ENCODE data around the gene SLC37A1. TPM values are rescaled to one million over a fixed set of nuclear protein-coding genes. Genes with fewer than 3 reads are reported as not detected.

Gene SLC37A1
- total and polyA plus RNA-seq, 4 donors: 2.0 to 7.2 (median 4.3) TPM

- TF ChIP-seq, protein P1, sequence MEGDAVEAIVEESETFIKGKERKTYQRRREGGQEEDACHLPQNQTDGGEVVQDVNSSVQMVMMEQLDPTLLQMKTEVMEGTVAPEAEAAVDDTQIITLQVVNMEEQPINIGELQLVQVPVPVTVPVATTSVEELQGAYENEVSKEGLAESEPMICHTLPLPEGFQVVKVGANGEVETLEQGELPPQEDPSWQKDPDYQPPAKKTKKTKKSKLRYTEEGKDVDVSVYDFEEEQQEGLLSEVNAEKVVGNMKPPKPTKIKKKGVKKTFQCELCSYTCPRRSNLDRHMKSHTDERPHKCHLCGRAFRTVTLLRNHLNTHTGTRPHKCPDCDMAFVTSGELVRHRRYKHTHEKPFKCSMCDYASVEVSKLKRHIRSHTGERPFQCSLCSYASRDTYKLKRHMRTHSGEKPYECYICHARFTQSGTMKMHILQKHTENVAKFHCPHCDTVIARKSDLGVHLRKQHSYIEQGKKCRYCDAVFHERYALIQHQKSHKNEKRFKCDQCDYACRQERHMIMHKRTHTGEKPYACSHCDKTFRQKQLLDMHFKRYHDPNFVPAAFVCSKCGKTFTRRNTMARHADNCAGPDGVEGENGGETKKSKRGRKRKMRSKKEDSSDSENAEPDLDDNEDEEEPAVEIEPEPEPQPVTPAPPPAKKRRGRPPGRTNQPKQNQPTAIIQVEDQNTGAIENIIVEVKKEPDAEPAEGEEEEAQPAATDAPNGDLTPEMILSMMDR (IDR thresholded peaks at IDR 0.05; ENCODE audit: low read depth, low read length, missing input control): no peak
- TF ChIP-seq REST (IDR thresholded peaks at IDR 0.05) (no peak), YY1 (IDR thresholded peaks at IDR 0.05) (no peak), FOXA2 (IDR thresholded peaks at IDR 0.05) (no peak), SP1 (IDR thresholded peaks at IDR 0.05) (no peak), GABPA (IDR thresholded peaks at IDR 0.05 in 1 of 2, conservative IDR thresholded peaks at IDR 0.05 in 1 of 2) (no peak), HNF4G (IDR thresholded peaks at IDR 0.05) (no peak), EGR1 (IDR thresholded peaks at IDR 0.05; ENCODE audit: low read depth in 2 of 2) (no peak), RAD21 (IDR thresholded peaks at IDR 0.05) (no peak), HNF4A (conservative IDR thresholded peaks at IDR 0.05) (no peak), TAF1 (conservative IDR thresholded peaks at IDR 0.05) (no peak), FOXA1 (IDR thresholded peaks at IDR 0.05) (no peak)
- TF ChIP-seq, protein P2, sequence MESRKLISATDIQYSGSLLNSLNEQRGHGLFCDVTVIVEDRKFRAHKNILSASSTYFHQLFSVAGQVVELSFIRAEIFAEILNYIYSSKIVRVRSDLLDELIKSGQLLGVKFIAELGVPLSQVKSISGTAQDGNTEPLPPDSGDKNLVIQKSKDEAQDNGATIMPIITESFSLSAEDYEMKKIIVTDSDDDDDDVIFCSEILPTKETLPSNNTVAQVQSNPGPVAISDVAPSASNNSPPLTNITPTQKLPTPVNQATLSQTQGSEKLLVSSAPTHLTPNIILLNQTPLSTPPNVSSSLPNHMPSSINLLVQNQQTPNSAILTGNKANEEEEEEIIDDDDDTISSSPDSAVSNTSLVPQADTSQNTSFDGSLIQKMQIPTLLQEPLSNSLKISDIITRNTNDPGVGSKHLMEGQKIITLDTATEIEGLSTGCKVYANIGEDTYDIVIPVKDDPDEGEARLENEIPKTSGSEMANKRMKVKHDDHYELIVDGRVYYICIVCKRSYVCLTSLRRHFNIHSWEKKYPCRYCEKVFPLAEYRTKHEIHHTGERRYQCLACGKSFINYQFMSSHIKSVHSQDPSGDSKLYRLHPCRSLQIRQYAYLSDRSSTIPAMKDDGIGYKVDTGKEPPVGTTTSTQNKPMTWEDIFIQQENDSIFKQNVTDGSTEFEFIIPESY (IDR thresholded peaks at IDR 0.05): no peak
- TF ChIP-seq, protein P3, sequence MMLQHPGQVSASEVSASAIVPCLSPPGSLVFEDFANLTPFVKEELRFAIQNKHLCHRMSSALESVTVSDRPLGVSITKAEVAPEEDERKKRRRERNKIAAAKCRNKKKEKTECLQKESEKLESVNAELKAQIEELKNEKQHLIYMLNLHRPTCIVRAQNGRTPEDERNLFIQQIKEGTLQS (IDR thresholded peaks at IDR 0.05): no peak
- H3K4me3 ChIP-seq (ENCODE audit: low read depth in 1 of 3, low read length in 3 of 3): no peak overlapping the region
- H3K9me3 ChIP-seq (ENCODE audit: control insufficient read depth in 4 of 4, low read length in 3 of 4): no peaks in the 10 kb centered on the region
- WGBS: 86% methylated on average over 17 of the region's 17 CpGs
- H3K4me1 ChIP-seq (ENCODE audit: control insufficient read depth in 4 of 4, insufficient read depth in 4 of 4, low read length in 3 of 4): peaks cover 0 to 7% (median 2%) of the 10 kb centered on the region in 4 donors
- no peak overlapping the region for H3K27ac ChIP-seq (ENCODE audit: low read depth in 1 of 2, low read length in 2 of 2)
- no peak overlapping the region for H3K9ac ChIP-seq (ENCODE audit: low read depth in 1 of 2, low read length in 2 of 2)
- no peak for DNase-seq (ENCODE audit: low spot score)
- H3K27me3 ChIP-seq (ENCODE audit: control insufficient read depth in 4 of 4, insufficient read depth in 4 of 4, low read length in 3 of 4): no peaks in the 10 kb centered on the region
- no peaks in the 10 kb centered on the region for H3K36me3 ChIP-seq (ENCODE audit: control insufficient read depth in 4 of 4, insufficient read depth in 3 of 4, low read depth in 1 of 4, low read length in 3 of 4)
Observed at GRCh38 chr21:42594616-42595282, 81.1 kb downstream of the SLC37A1 start.

Measured in liver (tissue), 9 donors.